Kidney (tissue), 22 donors: Measurements from ENCODE around the gene HLA-C. TPM values are rescaled to one million over a fixed set of nuclear protein-coding genes. Genes with fewer than 3 reads are reported as not detected.

Experiments
- DNase-seq, 5 donors: peaks; one replicate each; pipeline ENCODE4 v3.0.0-alpha.2; 2013 to 2020
- FAIRE-seq: peaks from 2 replicates; lab custom pipeline; 2012; peaks lifted over from hg19 to GRCh38; lab: Jason Lieb, UNC
- H3K27ac ChIP-seq, 2 donors: one replicate each; pipeline ENCODE4 v1.7.0; 2013; ENCODE audit warnings: low read depth in 2 of 2, low read length in 2 of 2, inconsistent platforms in 1 of 2
- H3K27me3 ChIP-seq: one replicate; pipeline ENCODE4 v1.7.1; 2013; ENCODE audit warnings: low read length, inconsistent platforms; ENCODE audit not compliant: control insufficient read depth, insufficient read depth
- H3K36me3 ChIP-seq, 3 donors: one replicate each; pipeline versions ENCODE4 v1.7.0 to v1.7.1; 2013; ENCODE audit warnings: low read length in 3 of 3, control low read depth in 1 of 3, inconsistent platforms in 1 of 3; ENCODE audit not compliant: insufficient read depth in 3 of 3, control insufficient read depth in 2 of 3
- H3K4me1 ChIP-seq, 3 donors: one replicate each; pipeline versions ENCODE4 v1.7.0 to v1.7.1; 2013; ENCODE audit warnings: low read length in 3 of 3, inconsistent platforms in 1 of 3, low read depth in 1 of 3; ENCODE audit not compliant: control insufficient read depth in 2 of 3, insufficient read depth in 2 of 3
- H3K4me3 ChIP-seq, 3 donors: one replicate each; pipeline versions ENCODE4 v1.7.0 to v1.8.1; 2013; ENCODE audit warnings: low read length in 3 of 3, control low read depth in 1 of 3, inconsistent platforms in 1 of 3
- H3K9ac ChIP-seq, 3 donors: one replicate each; pipeline versions ENCODE4 v1.7.0 to v1.7.1; 2013; ENCODE audit warnings: low read length in 3 of 3, control low read depth in 1 of 3, inconsistent platforms in 1 of 3
- H3K9me3 ChIP-seq, 3 donors: one replicate each; pipeline versions ENCODE4 v1.7.0 to v1.7.1; 2013; ENCODE audit warnings: low read length in 3 of 3, control low read depth in 1 of 3, inconsistent platforms in 1 of 3; ENCODE audit not compliant: control insufficient read depth in 2 of 3, insufficient read depth in 1 of 3
- CTCF ChIP-seq: IDR thresholded peaks from 3 replicates; pipeline ENCODE4 v1.5.1; 2012; ENCODE audit warnings: mild to moderate bottlenecking, moderate library complexity, borderline replicate concordance; ENCODE audit not compliant: insufficient read depth; ENCODE audit errors: extremely low read depth
- intact Hi-C: fragments of 100-400 bp; cut with DNase I; formaldehyde crosslinking; loops from one replicate; pipeline ENCODE4 v1.11.1; 2022
- long read RNA-seq, 10 donors: library from polyadenylated mRNA in 1 of 10; unstranded in 1 of 10; transcript quantifications; one replicate each; pipeline ENCODE4 v2.0.0 and lab custom pipeline, GENCODE V29; 2021 to 2026
- polyA plus RNA-seq: library from polyadenylated mRNA; stranded (reverse); fragments of 350-450 nt; fragmentation: Illumina TruSeq; extraction: RNeasy Lipid Tissue Mini Kit (QIAGEN cat#74804); gene quantifications from one replicate; pipeline ENCODE4 v1.2.3, GENCODE V29; 2014; ENCODE audit warnings: low read depth, low replicate concordance; ENCODE audit not compliant: insufficient read depth
- total RNA-seq: library from RNA; stranded (reverse); fragmentation: NEBNext Ultra II Directional; extraction: Animal tissue kit (Norgen Biotek cat#: 25700); gene quantifications from one replicate; pipeline ENCODE4 v1.2.1, GENCODE V29; 2021
- donor health status: control.
- donor health status: control.
- donor health status: control.
- donor health status: control.
- donor health status: control.
- donor health status: DM: yes; HTN: yes; CAD: no.
- donor health status: Normal renal cell carcinoma (clear cell type).

Gene HLA-C
- 901 TPM for total RNA-seq
- 433 TPM for polyA plus RNA-seq
- long read RNA-seq, donor 1, transcript HLA-C-201 (8 exons, 1,536 nt) = major isoform, 17 of 34 reads
- long read RNA-seq, donor 1, partial matches to known transcripts = 13 of 34 reads
- long read RNA-seq, donor 1, other reads (novel, unspliced or antisense) = 0 of 34 reads
- long read RNA-seq, donor 2, transcript HLA-C-208 (6 exons, 1,880 nt) = minor isoform, 5 of 67 reads
- long read RNA-seq, donor 2, transcript HLA-C-201 (8 exons, 1,536 nt) = major isoform, 37 of 67 reads
- long read RNA-seq, donor 2, partial matches to known transcripts = 21 of 67 reads
- long read RNA-seq, donor 2, other reads (novel, unspliced or antisense) = 0 of 67 reads
- long read RNA-seq, donor 3, transcript HLA-C-201 (8 exons, 1,536 nt) = major isoform, 28 of 52 reads
- long read RNA-seq, donor 3, partial matches to known transcripts = 18 of 52 reads
- long read RNA-seq, donor 3, other reads (novel, unspliced or antisense) = 0 of 52 reads
- long read RNA-seq, donor 4, transcript HLA-C-201 (8 exons, 1,536 nt) = major isoform, 31 of 37 reads
- long read RNA-seq, donor 4, partial matches to known transcripts = 0 of 37 reads
- long read RNA-seq, donor 4, other reads (novel, unspliced or antisense) = 0 of 37 reads
- long read RNA-seq, donor 5 = 0 reads
- long read RNA-seq, donor 6, transcript HLA-C-201 (8 exons, 1,536 nt) = major isoform, 15 of 24 reads
- long read RNA-seq, donor 6, partial matches to known transcripts = 7 of 24 reads
- long read RNA-seq, donor 6, other reads (novel, unspliced or antisense) = 0 of 24 reads
- long read RNA-seq, donor 7, transcript HLA-C-201 (8 exons, 1,536 nt) = major isoform, 150 of 365 reads
- long read RNA-seq, donor 7, transcript HLA-C-208 (6 exons, 1,880 nt) = minor isoform, 77 of 365 reads
- long read RNA-seq, donor 7, partial matches to known transcripts = 107 of 365 reads
- long read RNA-seq, donor 7, other reads (novel, unspliced or antisense) = 29 of 365 reads
- long read RNA-seq, donor 8, transcript HLA-C-201 (8 exons, 1,536 nt) = major isoform, 9 of 25 reads
- long read RNA-seq, donor 8, partial matches to known transcripts = 14 of 25 reads
- long read RNA-seq, donor 8, other reads (novel, unspliced or antisense) = 0 of 25 reads
- long read RNA-seq, donor 9, transcript HLA-C-201 (8 exons, 1,536 nt) = major isoform, 6 of 14 reads
- long read RNA-seq, donor 9, partial matches to known transcripts = 5 of 14 reads
- long read RNA-seq, donor 9, other reads (novel, unspliced or antisense) = 0 of 14 reads
- long read RNA-seq, donor 10, transcript HLA-C-201 (8 exons, 1,536 nt) = major isoform, 22 of 31 reads
- long read RNA-seq, donor 10, partial matches to known transcripts = 6 of 31 reads
- long read RNA-seq, donor 10, other reads (novel, unspliced or antisense) = 0 of 31 reads

- peak within 1 kb of the TSS; percentile 92 to 97 for H3K27ac ChIP-seq
- TF ChIP-seq CTCF = no peak
- peak within 1 kb of the TSS; percentile 36 to 78 (median 66) for H3K4me3 ChIP-seq
- peak; percentile 86 to 97 (median 95) for DNase-seq
- H3K27me3 ChIP-seq = no peaks in the 10 kb centered on the region
- peaks cover 0 to 15% (median 4%) of the 10 kb centered on the region in 3 donors for H3K4me1 ChIP-seq
- no peaks in the 10 kb centered on the region for H3K9me3 ChIP-seq
- peaks cover 0 to 5% (median 0%) of the 10 kb centered on the region in 3 donors for H3K36me3 ChIP-seq
- H3K9ac ChIP-seq = peak within 1 kb of the TSS in 2 of 3 donors; percentile 95 to 97
- intact Hi-C loops = no loop called here
- peak; percentile 37 for FAIRE-seq
Observed at GRCh38 chr6:31271641-31272357, at the start of gene HLA-C. Gene HLA-C (minus strand): TSS chr6:31272092. CDS start chr6:31272071, 21 bp downstream.

DNA sequence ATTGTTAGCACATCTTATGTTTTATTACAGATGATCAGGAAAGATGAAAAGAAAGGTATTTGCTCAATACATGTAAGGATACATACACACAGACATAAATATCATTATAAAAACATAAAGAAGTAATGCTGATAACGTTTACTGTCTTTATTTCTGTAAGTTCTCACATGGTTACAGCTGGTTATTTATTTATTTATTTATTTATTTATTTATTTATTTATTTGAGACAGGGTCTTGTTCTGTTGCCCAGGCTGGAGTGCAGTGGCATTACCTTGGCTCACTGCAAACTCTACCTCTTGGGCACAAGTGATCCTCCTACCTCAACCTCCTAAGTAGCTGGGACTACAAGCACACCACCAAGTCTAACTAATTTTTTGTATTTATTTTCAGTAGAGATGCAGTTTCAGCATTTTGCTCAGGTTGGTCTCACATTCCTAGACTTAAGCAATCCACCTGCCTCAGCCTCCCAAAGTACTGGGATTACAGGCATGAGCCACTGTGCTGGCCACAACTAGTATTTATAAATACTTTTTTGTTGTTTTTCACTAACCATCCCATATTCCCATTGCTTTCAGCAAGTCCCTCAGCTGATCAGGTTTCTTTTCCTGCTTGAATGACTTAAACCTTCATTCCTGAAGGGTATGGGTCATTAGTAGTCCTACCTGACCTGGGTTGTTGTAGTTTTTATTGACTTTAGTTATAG lies 49.3 kb upstream of the HLA-C start:
- intact Hi-C loops = no loop called here
- no peak for TF ChIP-seq CTCF
- no peaks in the 10 kb centered on the region for H3K9me3 ChIP-seq

GRCh38 chr6:31317036-31317435 lies 45.1 kb upstream of the HLA-C start:
- no peak for TF ChIP-seq CTCF
- H3K36me3 ChIP-seq = no peaks in the 10 kb centered on the region
- no peak overlapping the region for H3K27ac ChIP-seq
- no peak for FAIRE-seq
- no peak overlapping the region for H3K4me3 ChIP-seq
- no peaks in the 10 kb centered on the region for H3K4me1 ChIP-seq
- H3K9me3 ChIP-seq = no peaks in the 10 kb centered on the region
- intact Hi-C loops = no loop called here
- H3K27me3 ChIP-seq = peaks cover 2% of the 10 kb centered on the region
- no peak for DNase-seq
- H3K9ac ChIP-seq = no peak overlapping the region

More for the DNA sequence above, 49.3 kb upstream of the HLA-C start:
- no peak for FAIRE-seq
- H3K9ac ChIP-seq = no peak overlapping the region
- no peaks in the 10 kb centered on the region for H3K4me1 ChIP-seq
- no peaks in the 10 kb centered on the region for H3K36me3 ChIP-seq
- H3K4me3 ChIP-seq = no peak overlapping the region
- no peak for DNase-seq
- no peak overlapping the region for H3K27ac ChIP-seq
- H3K27me3 ChIP-seq = no peaks in the 10 kb centered on the region
